Brain microvascular endothelial cell (primary cell): ENCODE measurements around the gene MAT2B.

Experiments
- DNase-seq: peaks from one replicate; pipeline ENCODE4 v3.0.0-alpha.2; 2020
- H3K27ac ChIP-seq: fragments of 250-450 bp; sonication (Bioruptor Pico); 2 replicates; pipeline ENCODE4 v1.5.1; 2020; ENCODE audit warnings: mild to moderate bottlenecking, moderate library complexity
- H3K27me3 ChIP-seq: fragments of 250-450 bp; sonication (Bioruptor Pico); replicated peaks from 2 replicates; pipeline ENCODE4 v1.5.1; 2020; ENCODE audit warnings: mild to moderate bottlenecking
- H3K36me3 ChIP-seq: fragments of 250-450 bp; sonication (Bioruptor Pico); replicated peaks from 2 replicates; pipeline ENCODE4 v1.5.1; 2020; ENCODE audit warnings: mild to moderate bottlenecking
- H3K4me3 ChIP-seq: 2 replicates; pipeline ENCODE4 v1.5.1; 2011; ENCODE audit warnings: low read depth, mild to moderate bottlenecking, control low read depth, low read length, moderate library complexity
- in situ Hi-C: cut with HindIII; loops from 2 replicates; pipeline ENCODE4 v1.10.0; 2017; ENCODE audit warnings: low sequenced_read_pairs, low pct_ligation_motif_present
- TF ChIP-seq, protein P1 (sequence below): IDR thresholded peaks from 2 replicates; pipeline ENCODE4 v1.5.1; 2011; ENCODE audit warnings: low read depth, mild to moderate bottlenecking, moderate library complexity, low read length, control low read depth, inconsistent platforms; ENCODE audit errors: missing control alignments

The MAT2B gene

GRCh38 chr5:163542771-163543170, 37.4 kb downstream of the MAT2B start:
- no peak overlapping the region for H3K4me3 ChIP-seq
- in situ Hi-C loops: no loop called here
- TF ChIP-seq, protein P1, sequence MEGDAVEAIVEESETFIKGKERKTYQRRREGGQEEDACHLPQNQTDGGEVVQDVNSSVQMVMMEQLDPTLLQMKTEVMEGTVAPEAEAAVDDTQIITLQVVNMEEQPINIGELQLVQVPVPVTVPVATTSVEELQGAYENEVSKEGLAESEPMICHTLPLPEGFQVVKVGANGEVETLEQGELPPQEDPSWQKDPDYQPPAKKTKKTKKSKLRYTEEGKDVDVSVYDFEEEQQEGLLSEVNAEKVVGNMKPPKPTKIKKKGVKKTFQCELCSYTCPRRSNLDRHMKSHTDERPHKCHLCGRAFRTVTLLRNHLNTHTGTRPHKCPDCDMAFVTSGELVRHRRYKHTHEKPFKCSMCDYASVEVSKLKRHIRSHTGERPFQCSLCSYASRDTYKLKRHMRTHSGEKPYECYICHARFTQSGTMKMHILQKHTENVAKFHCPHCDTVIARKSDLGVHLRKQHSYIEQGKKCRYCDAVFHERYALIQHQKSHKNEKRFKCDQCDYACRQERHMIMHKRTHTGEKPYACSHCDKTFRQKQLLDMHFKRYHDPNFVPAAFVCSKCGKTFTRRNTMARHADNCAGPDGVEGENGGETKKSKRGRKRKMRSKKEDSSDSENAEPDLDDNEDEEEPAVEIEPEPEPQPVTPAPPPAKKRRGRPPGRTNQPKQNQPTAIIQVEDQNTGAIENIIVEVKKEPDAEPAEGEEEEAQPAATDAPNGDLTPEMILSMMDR: no peak

DNA sequence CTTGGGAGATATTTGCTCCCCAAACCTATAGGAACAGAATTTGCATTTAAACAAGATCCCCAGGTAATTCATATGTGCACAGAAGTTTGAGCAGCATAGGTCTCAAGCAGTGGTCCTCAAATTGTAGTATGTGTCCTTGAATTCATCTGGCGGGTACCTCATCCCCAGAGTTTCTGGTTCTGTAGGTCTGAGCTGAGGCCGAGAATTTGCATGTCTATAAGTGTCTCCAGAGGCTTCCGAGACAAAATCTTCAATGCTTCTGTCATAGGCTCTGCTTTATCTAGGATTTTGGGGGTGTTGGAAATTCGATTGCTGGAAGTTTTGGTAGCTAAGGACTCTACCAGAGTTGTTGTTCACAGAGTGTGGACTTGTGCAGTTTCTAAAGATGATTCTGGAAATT, 38.6 kb downstream of the MAT2B start:
- Histone ChIP-seq H3K27me3 (no peaks in the 10 kb centered on the region), H3K27ac (no peak overlapping the region), H3K4me3 (no peak overlapping the region), H3K36me3 (no peaks in the 10 kb centered on the region)
- TF ChIP-seq, protein P1: no peak
- DNase-seq: no peak
- in situ Hi-C loops: no loop called here

More at GRCh38 chr5:163542771-163543170, 37.4 kb downstream of the MAT2B start:
- Histone ChIP-seq H3K27ac (no peak overlapping the region), H3K36me3 (no peaks in the 10 kb centered on the region), H3K27me3 (no peaks in the 10 kb centered on the region)
- no peak for DNase-seq

GRCh38 chr5:163544836-163545235, 39.4 kb downstream of the MAT2B start:
- Histone ChIP-seq H3K4me3 (no peak overlapping the region), H3K27me3 (no peaks in the 10 kb centered on the region), H3K27ac (no peak overlapping the region), H3K36me3 (no peaks in the 10 kb centered on the region)
- in situ Hi-C loops: no loop called here
- DNase-seq: no peak
- TF ChIP-seq, protein P1: no peak

GRCh38 chr5:163548649-163549048, 43.2 kb downstream of the MAT2B start:
- no peaks in the 10 kb centered on the region for H3K36me3 ChIP-seq
- in situ Hi-C loops: no loop called here
- no peak for DNase-seq
- TF ChIP-seq, protein P1: no peak
- H3K27ac ChIP-seq: no peak overlapping the region
- H3K4me3 ChIP-seq: no peak overlapping the region
- no peaks in the 10 kb centered on the region for H3K27me3 ChIP-seq

DNA sequence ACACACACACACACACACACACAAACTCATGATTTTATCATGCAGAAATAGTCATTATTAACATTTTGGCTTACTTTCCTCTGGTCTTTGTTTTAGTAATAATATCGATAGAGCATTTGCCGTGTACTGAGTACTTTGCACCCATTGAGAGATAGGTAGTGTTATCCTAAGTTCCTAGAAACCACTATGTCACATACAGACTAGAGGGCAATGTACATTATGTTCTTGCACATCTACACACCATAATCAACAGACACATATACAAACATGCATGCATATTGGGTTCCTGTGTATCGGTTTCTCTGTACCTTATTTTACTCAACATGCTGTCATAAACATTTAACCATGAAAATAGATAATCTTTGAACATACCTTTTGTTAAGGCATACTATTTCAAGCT, 45.7 kb downstream of the MAT2B start:
- Histone ChIP-seq H3K4me3 (no peak overlapping the region), H3K27me3 (no peaks in the 10 kb centered on the region), H3K36me3 (no peaks in the 10 kb centered on the region), H3K27ac (no peak overlapping the region)
- in situ Hi-C loops: no loop called here
- TF ChIP-seq, protein P1: no peak
- no peak for DNase-seq

GRCh38 chr5:163552536-163552935, 47.1 kb downstream of the MAT2B start:
- in situ Hi-C loops: no loop called here
- H3K4me3 ChIP-seq: no peak overlapping the region
- TF ChIP-seq, protein P1: no peak
- H3K36me3 ChIP-seq: no peaks in the 10 kb centered on the region
- H3K27me3 ChIP-seq: no peaks in the 10 kb centered on the region
- DNase-seq: no peak
- no peak overlapping the region for H3K27ac ChIP-seq
